GM12878 (cell line): ENCODE results near the gene COL3A1. TPM values are rescaled to one million over a fixed set of nuclear protein-coding genes. Genes with fewer than 3 reads are reported as not detected.

ENCODE experiments used
- BMI1 ChIP-seq: fragments of 450-650 bp; IDR thresholded peaks from 2 replicates; pipeline ENCODE4 v1.6.1; 2016; ENCODE audit warnings: mild to moderate bottlenecking, moderate library complexity, borderline replicate concordance
- CEBPB ChIP-seq, 2 experiments: fragments of 150-350 bp in 1 of 2; IDR thresholded peaks; 2 replicates each; pipeline ENCODE4 v1.6.1; 2012 to 2014; ENCODE audit warnings: low read depth in 2 of 2, low read length in 2 of 2, borderline replicate concordance in 1 of 2, inconsistent platforms in 1 of 2
- CUX1 ChIP-seq: IDR thresholded peaks from 2 replicates; pipeline ENCODE4 v1.6.1; 2012; ENCODE audit warnings: improper control_type of control experiment, low read depth, low read length; ENCODE audit not compliant: insufficient replicate concordance
- ELK1 ChIP-seq: IDR thresholded peaks from 2 replicates; pipeline ENCODE4 v1.6.1; 2012; ENCODE audit warnings: low read depth, low read length, improper control_type of control experiment
- HDGF ChIP-seq: fragments of 450-650 bp; IDR thresholded peaks from 2 replicates; pipeline ENCODE4 v1.6.1; 2016; ENCODE audit warnings: antibody characterized with exemption
- MYB ChIP-seq: fragments of 150-350 bp; IDR thresholded peaks from 2 replicates; pipeline ENCODE4 v1.6.1; 2014; ENCODE audit warnings: mild to moderate bottlenecking, low read depth, low read length, borderline replicate concordance
- PAX5 ChIP-seq: IDR thresholded peaks from 2 replicates; pipeline ENCODE4 v1.6.1; 2011; ENCODE audit warnings: low read depth, low read length, borderline replicate concordance
- RAD21 ChIP-seq: IDR thresholded peaks from 2 replicates; pipeline ENCODE4 v1.6.1; 2011; ENCODE audit warnings: mild to moderate bottlenecking, low read depth, low read length, moderate library complexity; ENCODE audit not compliant: insufficient read depth
- SREBF2 ChIP-seq: IDR thresholded peaks from 2 replicates; pipeline ENCODE4 v1.6.1; 2012; ENCODE audit warnings: mild to moderate bottlenecking, low read length
- STAT3 ChIP-seq: IDR thresholded peaks from 2 replicates; pipeline ENCODE4 v1.6.1; 2011; ENCODE audit warnings: low read depth, low read length, improper control_type of control experiment
- ZNF207 ChIP-seq: fragments of 450-650 bp; IDR thresholded peaks from 2 replicates; pipeline ENCODE4 v1.6.1; 2014; ENCODE audit warnings: antibody characterized with exemption, mild to moderate bottlenecking, borderline replicate concordance
- polyA plus RNA-seq, 11 experiments: library from polyadenylated mRNA; depleted of rRNA in 4 of 11; unstranded in 6 of 11; stranded (reverse) in 5 of 11; fragments of >200 nt; fragmentation: Nextera tagmentation in 4 of 11; fragmentation: Illumina TruSeq in 1 of 11; extraction: Ambion mirVana in 4 of 11; extraction: Trizol in 1 of 11; gene quantifications; 1 replicate in 1 of 11; 2 replicates in 10 of 11; pipeline versions ENCODE4 v1.2.1 to v1.2.3, GENCODE V29; 2011 to 2016; ENCODE audit warnings: inconsistent platforms in 2 of 11, missing spikeins in 2 of 11, low read depth in 1 of 11
- total RNA-seq, 4 experiments: library from RNA; depleted of rRNA in 3 of 4; stranded (reverse); fragments of >200 nt in 3 of 4; fragmentation: Illumina TruSeq in 1 of 4; extraction: Trizol in 1 of 4; gene quantifications; 2 replicates each; pipeline versions ENCODE4 v1.2.1 to v1.2.3, GENCODE V29; 2013 to 2021
- TF ChIP-seq, protein P1 (sequence below): fragments of 450-650 bp; IDR thresholded peaks from 2 replicates; pipeline ENCODE4 v1.6.1; 2016; ENCODE audit warnings: mild to moderate bottlenecking, moderate library complexity, borderline replicate concordance
- TF ChIP-seq, protein P2 (sequence below): IDR thresholded peaks from 2 replicates; pipeline ENCODE4 v1.6.1; 2012; ENCODE audit warnings: mild to moderate bottlenecking, low read depth, low read length

The COL3A1 gene
- total and polyA plus RNA-seq, 10 of the 15 experiments (the other 5 are each of a cell fraction or from before 2014, with no cell fraction given) = 0.04 to 0.67 (median 0.10) TPM; not detected in 2

- TF ChIP-seq, protein P1, sequence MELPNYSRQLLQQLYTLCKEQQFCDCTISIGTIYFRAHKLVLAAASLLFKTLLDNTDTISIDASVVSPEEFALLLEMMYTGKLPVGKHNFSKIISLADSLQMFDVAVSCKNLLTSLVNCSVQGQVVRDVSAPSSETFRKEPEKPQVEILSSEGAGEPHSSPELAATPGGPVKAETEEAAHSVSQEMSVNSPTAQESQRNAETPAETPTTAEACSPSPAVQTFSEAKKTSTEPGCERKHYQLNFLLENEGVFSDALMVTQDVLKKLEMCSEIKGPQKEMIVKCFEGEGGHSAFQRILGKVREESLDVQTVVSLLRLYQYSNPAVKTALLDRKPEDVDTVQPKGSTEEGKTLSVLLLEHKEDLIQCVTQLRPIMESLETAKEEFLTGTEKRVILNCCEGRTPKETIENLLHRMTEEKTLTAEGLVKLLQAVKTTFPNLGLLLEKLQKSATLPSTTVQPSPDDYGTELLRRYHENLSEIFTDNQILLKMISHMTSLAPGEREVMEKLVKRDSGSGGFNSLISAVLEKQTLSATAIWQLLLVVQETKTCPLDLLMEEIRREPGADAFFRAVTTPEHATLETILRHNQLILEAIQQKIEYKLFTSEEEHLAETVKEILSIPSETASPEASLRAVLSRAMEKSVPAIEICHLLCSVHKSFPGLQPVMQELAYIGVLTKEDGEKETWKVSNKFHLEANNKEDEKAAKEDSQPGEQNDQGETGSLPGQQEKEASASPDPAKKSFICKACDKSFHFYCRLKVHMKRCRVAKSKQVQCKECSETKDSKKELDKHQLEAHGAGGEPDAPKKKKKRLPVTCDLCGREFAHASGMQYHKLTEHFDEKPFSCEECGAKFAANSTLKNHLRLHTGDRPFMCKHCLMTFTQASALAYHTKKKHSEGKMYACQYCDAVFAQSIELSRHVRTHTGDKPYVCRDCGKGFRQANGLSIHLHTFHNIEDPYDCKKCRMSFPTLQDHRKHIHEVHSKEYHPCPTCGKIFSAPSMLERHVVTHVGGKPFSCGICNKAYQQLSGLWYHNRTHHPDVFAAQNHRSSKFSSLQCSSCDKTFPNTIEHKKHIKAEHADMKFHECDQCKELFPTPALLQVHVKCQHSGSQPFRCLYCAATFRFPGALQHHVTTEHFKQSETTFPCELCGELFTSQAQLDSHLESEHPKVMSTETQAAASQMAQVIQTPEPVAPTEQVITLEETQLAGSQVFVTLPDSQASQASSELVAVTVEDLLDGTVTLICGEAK = no peak; the same call in 1 of the 2 replicates
- TF ChIP-seq SREBF2 (no peak), BMI1 (peak; percentile 73; the same call in 1 of the 2 replicates), CEBPB (IDR thresholded peaks at IDR 0.05; ENCODE audit: borderline replicate concordance in 1 of 2, low read depth in 2 of 2, low read length in 2 of 2) (no peak), ZNF207 (no peak; the same call in 1 of the 2 replicates), CUX1 (no peak), RAD21 (peak; percentile 52; the same call in 1 of the 2 replicates), HDGF (no peak), PAX5 (no peak), STAT3 (no peak), ELK1 (no peak), MYB (no peak)
- TF ChIP-seq, protein P2, sequence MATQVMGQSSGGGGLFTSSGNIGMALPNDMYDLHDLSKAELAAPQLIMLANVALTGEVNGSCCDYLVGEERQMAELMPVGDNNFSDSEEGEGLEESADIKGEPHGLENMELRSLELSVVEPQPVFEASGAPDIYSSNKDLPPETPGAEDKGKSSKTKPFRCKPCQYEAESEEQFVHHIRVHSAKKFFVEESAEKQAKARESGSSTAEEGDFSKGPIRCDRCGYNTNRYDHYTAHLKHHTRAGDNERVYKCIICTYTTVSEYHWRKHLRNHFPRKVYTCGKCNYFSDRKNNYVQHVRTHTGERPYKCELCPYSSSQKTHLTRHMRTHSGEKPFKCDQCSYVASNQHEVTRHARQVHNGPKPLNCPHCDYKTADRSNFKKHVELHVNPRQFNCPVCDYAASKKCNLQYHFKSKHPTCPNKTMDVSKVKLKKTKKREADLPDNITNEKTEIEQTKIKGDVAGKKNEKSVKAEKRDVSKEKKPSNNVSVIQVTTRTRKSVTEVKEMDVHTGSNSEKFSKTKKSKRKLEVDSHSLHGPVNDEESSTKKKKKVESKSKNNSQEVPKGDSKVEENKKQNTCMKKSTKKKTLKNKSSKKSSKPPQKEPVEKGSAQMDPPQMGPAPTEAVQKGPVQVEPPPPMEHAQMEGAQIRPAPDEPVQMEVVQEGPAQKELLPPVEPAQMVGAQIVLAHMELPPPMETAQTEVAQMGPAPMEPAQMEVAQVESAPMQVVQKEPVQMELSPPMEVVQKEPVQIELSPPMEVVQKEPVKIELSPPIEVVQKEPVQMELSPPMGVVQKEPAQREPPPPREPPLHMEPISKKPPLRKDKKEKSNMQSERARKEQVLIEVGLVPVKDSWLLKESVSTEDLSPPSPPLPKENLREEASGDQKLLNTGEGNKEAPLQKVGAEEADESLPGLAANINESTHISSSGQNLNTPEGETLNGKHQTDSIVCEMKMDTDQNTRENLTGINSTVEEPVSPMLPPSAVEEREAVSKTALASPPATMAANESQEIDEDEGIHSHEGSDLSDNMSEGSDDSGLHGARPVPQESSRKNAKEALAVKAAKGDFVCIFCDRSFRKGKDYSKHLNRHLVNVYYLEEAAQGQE = peak; percentile 56; the same call in 1 of the 2 replicates
These were observed 4.3 kb downstream of the COL3A1 start (continued) for GRCh38 chr2:188978291-188979081.
